Measurements from ENCODE around the gene PDE6A.
"Not testable (repeated sequence)": the region's sequence is repeated elsewhere in the genome, so short reads cannot be mapped to it uniquely, and the experiment has no call there.

The PDE6A gene

DNA sequence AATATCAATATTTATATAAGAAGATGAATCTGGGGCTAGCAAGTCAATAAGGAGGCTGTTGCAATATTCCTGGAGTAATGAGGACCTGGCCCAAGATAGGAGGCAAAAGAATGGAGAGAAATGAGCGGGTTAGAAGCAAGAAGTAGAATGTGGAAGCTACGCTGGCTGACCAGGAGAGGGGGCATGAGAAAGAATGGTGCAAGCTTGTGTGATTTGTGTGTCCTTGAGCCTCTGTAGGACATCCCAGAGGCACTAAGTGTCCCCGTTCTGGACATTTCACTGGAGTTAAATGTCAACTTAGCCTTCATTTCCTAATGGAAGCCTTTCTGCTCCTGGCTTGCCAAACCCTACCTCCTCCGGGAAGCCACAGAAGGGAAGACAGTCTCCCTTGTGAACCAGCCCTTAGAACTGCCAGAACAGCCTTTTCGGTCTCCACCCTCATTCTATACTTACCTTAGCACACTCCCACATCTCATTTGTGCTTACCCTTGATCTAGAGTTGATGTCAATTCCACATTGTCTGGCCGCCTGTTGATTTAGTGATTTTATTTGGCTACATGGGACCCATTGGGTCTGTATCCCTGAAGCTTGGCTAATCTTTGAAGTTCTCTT lies 6.7 kb upstream of the PDE6A start:
- no peak for DNase-seq

DNA sequence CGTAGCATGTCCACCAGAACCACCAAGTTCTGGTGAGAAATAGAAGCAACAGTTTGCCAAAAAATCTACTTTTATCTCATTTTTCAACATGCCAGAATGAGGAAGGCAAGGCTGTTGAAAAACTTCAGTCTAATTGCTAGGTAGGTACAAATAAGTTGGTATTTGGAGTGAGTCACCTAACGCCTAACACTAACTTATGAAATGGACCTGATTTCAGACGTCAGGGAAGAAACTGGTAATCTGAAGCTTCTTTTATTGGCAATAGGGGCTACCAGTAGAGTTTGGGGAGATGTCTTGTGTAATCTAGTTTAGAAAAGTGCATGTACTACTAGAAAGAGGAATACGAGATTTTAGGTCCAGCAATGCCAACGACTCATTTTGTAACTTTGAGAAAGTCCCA lies 4.4 kb upstream of the PDE6A start:
- no peak for DNase-seq

DNA sequence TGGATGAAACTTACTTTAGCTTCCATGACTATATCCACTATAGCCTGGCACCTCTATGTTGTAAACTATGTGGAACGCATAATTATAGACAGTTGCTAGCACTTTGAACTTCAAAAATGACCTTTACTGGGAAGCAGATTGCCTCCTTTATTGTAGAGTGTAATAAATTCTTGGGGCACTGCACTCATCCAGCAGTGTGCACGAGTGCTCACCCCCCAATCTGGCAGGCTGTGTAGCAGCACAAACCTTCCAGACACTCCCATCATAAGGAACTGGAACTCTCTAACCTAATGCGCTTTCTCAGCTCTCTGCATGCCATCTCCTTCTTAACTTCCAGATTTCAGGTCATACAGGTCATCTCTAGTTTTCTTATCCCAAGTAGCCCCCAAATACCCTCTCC lies 1.5 kb upstream of the PDE6A start:
- no peak for DNase-seq

DNA sequence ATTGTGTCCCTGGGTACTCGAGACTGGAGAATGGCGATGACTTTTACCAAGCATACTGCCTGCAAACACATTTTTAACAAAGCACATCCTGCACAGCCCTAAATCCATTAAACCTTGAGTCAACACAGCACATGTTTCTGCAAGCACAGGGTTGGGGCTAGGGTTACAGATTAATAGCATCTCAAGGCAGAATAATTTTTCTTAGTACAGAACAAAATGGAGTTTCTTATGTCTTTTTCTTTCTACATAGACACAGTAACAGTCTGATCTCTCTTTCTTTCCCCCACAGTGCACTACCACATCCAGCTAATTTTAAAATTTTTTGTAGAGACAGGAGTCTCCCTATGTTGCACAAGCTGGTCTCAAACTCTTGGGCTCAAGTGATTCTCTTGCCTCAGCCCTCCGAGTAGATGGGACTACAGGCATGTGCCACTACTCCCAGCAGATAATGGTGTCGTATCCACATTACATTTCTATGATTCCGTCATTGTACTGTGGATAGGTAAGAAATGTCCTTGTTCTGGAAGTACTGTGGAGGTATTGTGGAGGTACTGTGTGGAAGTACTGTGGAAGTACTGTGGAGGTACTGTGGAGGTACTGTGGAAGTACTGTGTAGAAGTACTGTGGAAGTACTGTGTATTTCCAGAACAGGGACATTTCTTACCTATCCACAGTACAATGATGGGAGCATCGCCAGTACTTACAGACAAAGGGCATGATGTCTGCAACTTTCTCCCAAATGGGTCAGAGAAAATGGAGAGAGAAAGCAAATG lies 1.2 kb downstream of the PDE6A start:
- DNase-seq = not testable (repeated sequence)

DNA sequence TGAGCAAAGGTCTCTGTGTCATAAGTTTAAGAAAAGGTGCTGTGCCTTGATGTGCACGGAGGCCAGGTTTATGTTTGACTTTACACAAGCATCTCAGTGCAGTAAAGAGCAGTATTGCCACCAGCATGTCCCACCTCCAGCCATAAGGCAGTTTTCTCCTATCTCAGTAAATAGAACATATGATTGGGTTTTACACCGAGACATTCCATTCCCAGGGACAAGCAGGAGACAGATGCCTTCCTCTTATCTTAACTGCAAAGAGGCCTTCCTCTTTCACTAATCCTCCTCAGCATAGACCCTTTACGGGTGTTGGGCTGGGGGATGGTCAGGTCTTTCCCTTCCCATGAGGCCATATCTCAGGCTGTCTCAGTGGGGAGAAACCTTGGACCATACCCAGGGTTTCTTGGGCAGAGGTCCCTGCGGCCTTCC lies 1.8 kb downstream of the PDE6A start:
- not testable (repeated sequence) for DNase-seq

DNA sequence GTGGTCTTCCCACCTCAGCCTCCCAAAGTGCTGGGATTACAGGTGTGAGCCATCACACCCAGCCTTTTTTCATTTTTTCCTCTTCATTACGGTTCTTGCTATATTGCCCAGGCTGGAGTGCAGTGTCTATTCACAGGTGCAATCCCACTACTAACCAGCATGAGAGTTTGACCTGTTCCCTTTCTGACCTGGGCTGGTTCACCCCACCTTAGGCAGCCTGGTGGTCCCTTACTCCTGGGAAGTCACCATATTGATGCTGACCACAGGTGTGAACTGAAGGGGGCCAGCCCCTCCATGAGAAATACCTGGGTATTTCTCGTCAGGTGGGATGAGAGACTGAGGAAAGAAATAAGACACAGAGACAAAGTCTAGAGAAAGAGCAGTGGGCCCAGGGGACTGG lies 2.4 kb downstream of the PDE6A start:
- no peak for DNase-seq

DNA sequence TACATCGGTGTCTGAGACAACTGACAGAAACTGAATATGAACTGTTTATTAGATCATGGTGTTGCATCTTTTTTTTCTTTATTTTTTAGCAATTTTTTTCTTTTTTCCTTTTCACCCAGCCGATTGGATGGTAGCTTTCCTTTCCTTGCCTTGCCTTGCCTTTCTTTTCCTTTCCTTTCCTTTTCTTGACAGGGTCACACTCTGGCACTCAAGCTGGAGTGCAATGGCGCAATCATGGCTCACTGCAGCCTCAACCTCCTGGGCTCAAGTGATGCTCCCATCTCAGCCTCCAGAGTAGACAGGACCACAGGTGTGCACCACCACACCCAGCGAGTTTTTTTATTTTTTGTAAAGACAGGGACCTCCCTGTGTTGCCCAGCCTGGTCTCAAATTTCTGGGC lies 2.8 kb downstream of the PDE6A start:
- no peak for DNase-seq

DNA sequence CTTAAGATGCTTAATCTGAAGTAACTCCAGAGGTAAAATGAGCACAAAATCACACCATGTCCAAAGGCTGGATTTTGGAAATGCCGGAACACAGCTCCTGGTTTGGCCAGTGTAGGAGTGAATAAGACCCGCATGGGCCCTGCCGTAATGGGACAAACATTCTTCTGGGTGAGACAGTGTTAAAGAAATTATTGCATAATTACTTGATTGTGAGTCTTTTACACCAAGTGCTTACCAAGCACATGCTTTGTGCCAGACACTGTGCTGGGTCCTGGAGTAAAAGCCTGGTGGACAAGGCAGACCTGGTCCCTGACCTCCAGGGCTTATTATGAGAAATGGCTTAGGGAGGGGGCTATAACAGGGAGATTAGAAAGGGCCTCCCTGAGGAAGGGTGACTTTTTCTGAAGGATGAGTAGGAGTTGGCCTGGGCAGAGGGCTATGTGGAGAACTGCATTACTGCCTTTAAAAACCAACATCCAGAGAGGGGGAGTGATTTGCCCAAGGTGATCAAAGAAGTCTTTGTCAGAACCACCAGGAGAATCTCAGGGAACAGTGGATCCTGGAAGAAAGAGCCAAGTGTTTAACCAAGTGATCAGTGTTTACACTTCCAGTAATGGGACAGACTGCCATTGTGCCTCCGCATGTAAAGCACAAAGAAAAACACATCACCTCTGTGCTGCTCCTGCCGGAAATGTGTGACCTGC lies 3.5 kb downstream of the PDE6A start:
- DNase-seq = no peak

DNA sequence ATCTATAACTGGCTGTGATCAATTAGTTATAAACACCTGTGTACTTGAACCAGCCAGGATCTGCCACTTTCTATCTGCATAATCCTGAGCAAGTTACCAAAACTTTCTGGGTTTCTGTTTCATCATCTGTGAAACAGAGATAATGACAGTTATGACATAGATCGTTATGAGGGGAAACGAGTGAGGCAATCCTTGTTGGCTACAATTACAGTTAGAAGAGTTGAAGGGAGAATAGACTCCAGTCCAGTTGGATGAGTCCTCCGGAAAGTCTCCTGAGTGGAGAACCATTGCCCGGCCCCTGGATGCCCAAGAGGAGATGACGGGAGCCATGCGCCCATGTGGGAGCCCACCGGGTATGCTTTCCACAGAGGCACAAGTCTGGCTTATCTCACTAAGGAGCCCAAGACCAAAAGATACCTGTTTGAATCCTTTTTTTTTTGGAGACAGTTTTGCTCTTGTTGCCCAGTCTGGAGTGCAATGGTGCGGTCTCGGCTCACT lies 4.5 kb downstream of the PDE6A start:
- DNase-seq = no peak

DNA sequence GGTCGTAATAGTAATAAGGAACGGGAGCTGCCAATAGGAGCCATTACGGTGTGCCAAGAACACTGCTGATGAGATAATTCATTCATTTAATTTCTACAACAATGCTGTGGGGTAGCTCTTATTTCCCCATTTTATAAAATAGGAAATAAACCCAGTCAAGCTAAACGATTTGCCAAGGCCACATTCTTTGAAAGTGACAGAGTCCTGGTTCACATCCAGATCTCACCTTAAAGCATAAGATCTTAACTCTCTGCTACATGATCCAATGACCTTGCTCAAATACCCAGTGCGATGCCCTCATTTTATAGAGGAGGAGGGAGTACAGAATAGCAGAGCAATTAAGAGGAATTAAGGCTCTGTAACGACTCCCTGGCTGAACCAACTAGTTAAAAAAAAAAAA lies 5.0 kb downstream of the PDE6A start:
- no peak for DNase-seq

DNA sequence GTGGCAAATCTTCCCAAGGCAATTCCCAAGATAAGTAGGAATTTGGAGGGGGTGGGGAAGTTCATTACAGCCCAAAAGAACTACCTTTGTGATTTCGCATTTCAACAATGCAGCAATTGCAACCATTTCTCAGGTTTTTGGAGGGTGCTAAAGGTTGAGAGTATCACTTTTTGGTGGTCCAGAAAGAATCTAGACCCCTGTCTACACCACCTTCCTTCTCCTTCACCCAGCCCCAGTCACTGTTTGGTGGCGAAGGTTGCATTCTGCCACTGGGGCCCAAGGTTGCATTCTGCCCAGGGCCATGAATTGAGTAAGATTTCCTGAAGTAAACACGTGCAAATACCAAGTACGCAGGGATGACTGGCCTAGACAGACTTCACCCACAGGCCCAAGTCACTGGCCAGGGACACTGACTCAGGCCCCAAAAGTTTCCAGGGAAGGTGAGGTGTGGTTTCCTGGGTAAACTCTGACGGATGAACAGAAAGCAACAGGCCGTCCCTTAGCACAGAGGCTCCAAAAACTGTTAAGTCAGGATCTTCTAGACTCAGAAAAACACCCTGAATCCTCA lies 5.7 kb downstream of the PDE6A start:
- DNase-seq = no peak

DNA sequence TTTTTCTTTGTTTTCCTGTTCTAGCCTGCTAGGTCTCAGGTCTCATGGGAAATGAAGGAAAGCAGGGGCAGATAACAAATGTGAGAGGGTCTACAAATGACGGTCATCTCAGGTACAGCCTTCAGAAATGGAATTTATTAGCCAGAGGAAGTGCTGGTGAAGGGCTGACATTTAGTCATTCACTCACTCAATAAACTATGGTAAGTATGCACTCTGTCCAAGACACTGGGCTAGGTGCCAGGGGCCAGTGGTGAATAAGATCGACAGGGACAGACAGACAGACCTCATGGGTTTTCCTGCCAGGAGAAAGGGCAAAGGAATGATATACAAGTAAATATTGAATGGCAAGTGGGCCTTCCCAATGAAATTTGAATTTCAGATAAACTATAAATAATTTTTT lies 6.3 kb downstream of the PDE6A start:
- no peak for DNase-seq

DNA sequence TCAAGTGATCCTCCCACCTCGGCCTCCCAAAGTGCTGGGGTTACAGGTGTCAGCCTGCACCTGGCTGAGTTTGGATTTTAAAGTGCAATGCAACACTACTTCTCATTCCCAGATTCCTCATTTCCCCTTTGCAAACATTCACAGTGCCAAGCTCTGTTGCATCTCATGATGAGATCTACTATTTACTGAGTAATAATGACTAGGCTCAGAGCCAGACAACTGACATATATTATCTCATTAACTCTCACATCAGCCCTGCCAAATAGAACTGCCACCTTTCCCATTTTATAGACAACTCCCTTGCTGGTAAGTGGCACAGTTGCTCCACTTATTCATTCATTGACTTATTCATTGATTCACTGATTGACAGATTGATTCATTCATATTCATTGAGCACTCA lies 7.0 kb downstream of the PDE6A start:
- DNase-seq = no peak

DNA sequence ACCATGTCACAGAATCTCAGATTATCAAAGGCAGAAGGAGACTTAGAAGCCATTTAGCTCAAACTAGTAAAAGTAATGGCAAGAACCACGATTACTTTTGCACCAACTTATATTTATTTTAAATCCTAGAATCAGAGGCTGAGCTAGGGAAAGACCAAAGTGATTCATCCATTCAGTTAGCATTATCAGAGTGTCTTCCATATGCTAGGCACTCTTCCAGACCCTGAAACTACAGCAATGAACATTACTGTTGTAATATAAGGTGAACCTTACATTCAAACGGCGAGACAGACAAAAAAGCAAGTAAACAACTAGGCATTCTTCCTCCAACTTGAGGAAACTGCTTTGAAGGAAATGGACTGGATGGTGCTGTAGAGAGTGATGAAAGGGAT lies 7.9 kb downstream of the PDE6A start:
- DNase-seq = no peak

DNA sequence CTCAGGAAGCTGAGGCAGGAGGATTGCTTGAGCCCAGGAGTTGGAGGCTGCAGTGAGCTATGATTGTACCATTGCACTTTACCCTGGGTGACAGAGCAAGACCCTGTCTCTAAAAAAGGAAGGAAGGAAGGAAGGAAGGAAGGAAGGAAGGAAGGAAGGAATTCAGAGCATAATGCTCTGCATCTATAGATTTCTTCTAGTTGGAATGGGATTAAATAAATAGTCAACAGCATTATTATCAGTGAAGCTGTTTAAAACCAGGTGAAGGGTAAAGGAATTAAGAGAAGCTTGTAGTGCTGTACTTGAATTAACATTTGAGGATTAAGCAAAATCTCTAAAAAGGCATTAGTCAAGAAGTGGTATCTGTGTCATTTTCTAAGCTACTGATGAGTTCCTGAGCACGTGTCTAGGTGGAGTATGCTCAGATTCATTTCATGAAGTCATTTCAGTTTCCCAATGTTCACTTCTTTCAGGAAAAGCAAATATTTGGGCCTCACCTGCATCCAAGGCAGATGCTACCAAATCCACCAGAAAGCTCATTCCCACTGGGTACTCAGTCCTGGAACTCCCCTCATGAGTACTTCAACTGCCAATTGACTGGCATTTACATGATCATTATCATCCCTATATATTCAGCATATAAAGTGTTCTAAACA lies 8.4 kb downstream of the PDE6A start:
- DNase-seq = no peak

DNA sequence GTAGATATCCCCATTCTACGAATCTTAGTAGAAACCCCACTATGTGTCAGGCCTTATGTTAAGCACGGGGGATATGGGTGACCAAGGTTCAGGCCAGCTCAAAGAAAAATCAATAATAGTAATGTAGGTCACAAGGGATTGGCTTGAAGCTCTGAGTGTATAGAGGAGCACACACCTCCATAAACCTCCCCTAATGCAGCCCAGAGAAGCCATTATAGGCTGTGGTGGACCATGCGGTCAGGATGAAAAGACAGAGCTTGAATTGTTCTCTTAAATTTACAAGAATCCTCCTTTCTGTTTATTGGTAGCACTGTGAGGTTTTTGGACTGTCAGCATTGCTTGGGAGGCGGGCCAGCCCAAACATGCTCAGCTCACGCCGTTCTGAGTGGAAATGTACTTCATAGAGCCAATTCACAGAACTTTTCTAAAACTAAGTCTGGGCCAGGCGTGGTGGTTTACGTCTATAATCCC lies 9.1 kb downstream of the PDE6A start:
- no peak for DNase-seq

DNA sequence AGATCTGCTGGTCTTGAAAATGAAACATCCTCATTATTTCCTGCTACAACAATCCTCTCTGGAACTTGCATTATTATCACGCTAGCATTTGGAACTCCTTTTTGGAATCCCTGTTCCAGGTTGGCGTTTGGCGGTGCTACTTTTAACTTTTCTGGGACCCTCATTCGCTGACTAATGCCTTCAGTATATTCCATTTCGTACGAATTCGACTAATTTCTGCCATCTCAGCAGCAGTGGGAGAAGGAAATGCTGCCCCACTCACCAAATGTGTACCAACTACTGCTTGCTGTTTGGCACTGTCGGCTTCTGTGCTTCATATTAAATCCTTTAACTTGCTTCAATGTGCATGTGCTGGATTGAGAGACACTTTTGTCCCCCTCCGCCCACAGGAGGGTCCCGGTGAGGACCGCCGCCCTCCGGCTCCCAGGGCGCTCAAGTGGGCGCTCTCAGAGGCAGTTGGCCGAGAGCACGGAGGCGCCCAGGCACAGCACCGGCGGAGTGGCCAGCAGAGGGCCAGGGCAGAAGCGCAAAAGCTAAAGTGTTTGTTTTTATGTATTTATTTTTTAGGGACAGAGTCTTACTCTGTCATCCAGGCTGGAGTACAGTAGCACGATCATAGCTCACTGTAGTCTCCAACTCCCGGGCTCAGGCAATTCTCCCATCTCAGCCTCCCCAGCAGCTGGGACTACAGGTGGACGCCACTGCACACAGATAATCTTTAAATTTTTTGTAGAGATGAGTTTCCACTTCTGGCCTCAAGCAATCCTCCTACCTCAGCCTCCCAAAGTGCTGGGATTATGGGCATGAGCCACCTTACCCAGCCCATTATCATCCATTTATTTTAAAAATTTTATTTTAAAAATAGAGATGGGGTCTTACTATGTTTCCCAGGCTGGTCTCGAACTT lies 11.9 kb downstream of the PDE6A start:
- DNase-seq = no peak

DNA sequence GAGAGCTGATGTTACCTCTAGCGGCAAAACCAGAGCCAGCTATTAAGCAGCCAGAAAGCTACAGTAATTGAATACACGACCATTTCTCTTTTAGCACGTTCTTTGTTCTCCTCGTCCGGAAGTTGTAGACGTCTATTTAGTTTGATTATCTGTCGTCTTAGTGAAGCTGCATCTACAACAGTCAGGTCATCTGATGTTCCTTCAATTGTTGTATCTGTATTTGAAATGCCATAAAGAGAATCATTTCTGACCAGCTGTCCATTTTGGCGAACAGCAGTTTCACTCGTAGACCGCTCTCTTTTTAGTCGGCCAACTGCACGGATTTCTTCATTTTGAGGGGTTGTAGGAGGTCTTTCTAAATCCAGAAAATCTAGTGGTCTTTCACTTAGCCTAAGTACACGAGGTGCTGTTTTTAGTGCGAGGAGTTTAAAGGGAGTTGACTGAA lies 12.6 kb downstream of the PDE6A start:
- DNase-seq = no peak

DNA sequence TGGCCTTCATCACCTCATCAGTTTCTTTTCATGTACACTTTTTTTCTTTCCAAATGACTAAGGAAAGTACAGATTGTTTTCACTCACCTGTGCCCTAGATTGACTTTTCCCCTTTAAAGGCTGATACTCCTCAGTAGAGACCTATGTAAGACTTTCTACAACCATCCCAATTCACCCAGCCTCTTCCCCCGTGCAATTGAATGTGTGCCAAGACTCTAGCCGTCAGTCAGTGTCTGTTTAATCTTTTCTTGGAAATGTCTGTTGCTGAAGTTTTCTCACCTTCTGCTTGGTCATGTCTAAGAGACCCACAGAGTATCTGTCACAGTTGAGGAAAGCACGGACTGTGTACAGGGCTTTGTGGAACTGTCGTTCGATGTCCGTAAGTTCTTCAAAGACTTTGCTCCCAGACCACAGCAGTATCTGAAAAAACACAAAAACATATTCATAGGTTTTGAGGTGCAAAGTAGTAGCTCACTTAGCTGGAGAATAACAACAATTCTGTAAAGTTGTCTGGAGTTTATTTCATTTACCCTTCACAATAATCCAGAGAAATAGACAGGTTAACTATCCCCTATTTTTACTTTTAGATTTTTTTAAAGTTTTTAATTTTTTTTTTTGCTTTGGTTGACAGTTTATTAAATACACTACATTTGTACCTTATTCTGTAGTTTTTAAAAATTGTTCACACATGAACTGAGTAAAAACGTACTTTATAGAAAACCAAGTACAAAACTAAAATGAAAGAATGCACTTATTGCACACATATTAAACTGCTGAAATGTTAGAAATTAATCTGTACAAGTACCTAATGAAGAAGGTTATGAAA lies 13.6 kb downstream of the PDE6A start:
- DNase-seq = no peak

DNA sequence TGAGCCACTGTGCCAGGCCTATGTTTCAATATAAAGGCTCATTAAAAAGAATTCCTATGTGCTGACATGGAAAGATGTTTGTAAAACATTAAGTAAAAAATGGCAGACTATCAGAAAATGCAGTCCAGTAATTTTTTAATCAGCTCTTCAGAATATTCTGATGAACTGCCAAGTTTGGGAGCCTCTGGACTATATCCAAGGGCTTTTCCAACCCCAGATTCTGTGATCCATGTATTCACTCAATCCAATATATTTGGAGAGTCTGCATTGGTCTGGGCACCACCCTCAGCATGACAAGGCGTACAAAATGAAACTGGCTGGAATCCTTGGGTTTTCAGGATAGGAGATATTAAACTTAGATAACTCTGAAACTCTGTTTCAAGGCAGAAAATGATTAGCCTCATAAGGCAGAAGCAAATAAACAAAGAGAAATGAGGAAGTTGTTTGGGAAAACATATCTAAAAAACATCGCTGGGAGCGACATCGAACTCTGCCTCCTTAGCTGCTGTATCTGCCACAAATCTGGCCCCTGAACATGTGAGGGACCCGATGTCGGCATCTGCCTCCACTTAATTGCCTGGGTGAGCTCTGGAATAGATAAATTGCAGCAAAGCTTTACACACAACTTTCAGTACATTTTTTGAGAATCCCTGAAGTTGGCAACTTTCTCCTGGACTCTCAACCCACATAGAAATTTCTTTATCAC lies 14.4 kb downstream of the PDE6A start:
- DNase-seq = no peak
